Loucy (cell line): ENCODE measurements around the gene IFT81.
"Not testable (repeated sequence)": the region's sequence is repeated elsewhere in the genome, so short reads cannot be mapped to it uniquely, and the experiment has no call there.

Source experiments
- H2AFZ ChIP-seq: fragments of 200-600 bp; sonication (generic); 2 replicates; pipeline ENCODE4 v1.6.0; 2016; ENCODE audit warnings: antibody characterized with exemption, mild to moderate bottlenecking, low read length, moderate library complexity
- H3F3A ChIP-seq: fragments of 200-600 bp; 2 replicates; pipeline ENCODE4 v1.6.0; 2016; ENCODE audit warnings: antibody characterized with exemption, low read depth, mild to moderate bottlenecking
- H3K27me3 ChIP-seq: fragments of 200-600 bp; sonication (generic); 2 replicates; pipeline ENCODE4 v1.6.1; 2014; ENCODE audit warnings: low read length, mild to moderate bottlenecking; ENCODE audit not compliant: insufficient read depth, poor library complexity, severe bottlenecking
- H3K36me3 ChIP-seq: fragments of 200-600 bp; sonication (generic); 2 replicates; pipeline ENCODE4 v1.6.1; 2016; ENCODE audit warnings: low read length; ENCODE audit not compliant: insufficient read depth
- H3K4me1 ChIP-seq: fragments of 200-600 bp; sonication (generic); 2 replicates; pipeline ENCODE4 v1.5.1; 2014; ENCODE audit warnings: low read length, mild to moderate bottlenecking; ENCODE audit not compliant: insufficient read depth, poor library complexity, severe bottlenecking
- H3K4me2 ChIP-seq: fragments of 200-600 bp; sonication (generic); 2 replicates; pipeline ENCODE4 v1.6.0; 2014; ENCODE audit warnings: antibody characterized with exemption, low read length, low read depth, mild to moderate bottlenecking; ENCODE audit not compliant: poor library complexity, severe bottlenecking
- H3K4me3 ChIP-seq: fragments of 200-600 bp; sonication (generic); 2 replicates; pipeline ENCODE4 v1.5.1; 2014; ENCODE audit warnings: low read length, mild to moderate bottlenecking, mixed read lengths; ENCODE audit not compliant: poor library complexity, severe bottlenecking
- H3K79me2 ChIP-seq: fragments of 200-600 bp; sonication (generic); 2 replicates; pipeline ENCODE4 v1.6.1; 2014; ENCODE audit warnings: low read length; ENCODE audit not compliant: insufficient read depth
- H3K9ac ChIP-seq: fragments of 200-600 bp; sonication (generic); 2 replicates; pipeline ENCODE4 v1.6.0; 2014; ENCODE audit warnings: mild to moderate bottlenecking, low read depth, low read length, moderate library complexity; ENCODE audit not compliant: poor library complexity, severe bottlenecking
- H3K9me2 ChIP-seq: fragments of 200-600 bp; sonication (generic); replicated peaks from 2 replicates; pipeline ENCODE4 v1.6.1; 2016; ENCODE audit warnings: low read depth, low read length, mixed read lengths
- H3K9me3 ChIP-seq: fragments of 200-600 bp; sonication (generic); 2 replicates; pipeline ENCODE4 v1.6.1; 2014; ENCODE audit warnings: mild to moderate bottlenecking, antibody characterized with exemption, low read length, low read depth; ENCODE audit not compliant: insufficient read depth
- H4K20me1 ChIP-seq: fragments of 200-600 bp; sonication (generic); 2 replicates; pipeline ENCODE4 v1.6.0; 2014; ENCODE audit warnings: antibody characterized with exemption, low read length, mild to moderate bottlenecking; ENCODE audit not compliant: insufficient read depth, poor library complexity, severe bottlenecking
- EZH2phosphoT487 ChIP-seq: fragments of 200-600 bp; IDR thresholded peaks from 2 replicates; pipeline ENCODE4 v1.6.1; 2018; ENCODE audit warnings: antibody characterized with exemption, mild to moderate bottlenecking, moderate library complexity, borderline replicate concordance
- TF ChIP-seq, protein P1 (sequence below): fragments of 200-600 bp; sonication (generic); conservative IDR thresholded peaks from 2 replicates; pipeline ENCODE4 v1.5.1; 2014; ENCODE audit warnings: mild to moderate bottlenecking, antibody characterized with exemption, low read length

IFT81 gene

DNA sequence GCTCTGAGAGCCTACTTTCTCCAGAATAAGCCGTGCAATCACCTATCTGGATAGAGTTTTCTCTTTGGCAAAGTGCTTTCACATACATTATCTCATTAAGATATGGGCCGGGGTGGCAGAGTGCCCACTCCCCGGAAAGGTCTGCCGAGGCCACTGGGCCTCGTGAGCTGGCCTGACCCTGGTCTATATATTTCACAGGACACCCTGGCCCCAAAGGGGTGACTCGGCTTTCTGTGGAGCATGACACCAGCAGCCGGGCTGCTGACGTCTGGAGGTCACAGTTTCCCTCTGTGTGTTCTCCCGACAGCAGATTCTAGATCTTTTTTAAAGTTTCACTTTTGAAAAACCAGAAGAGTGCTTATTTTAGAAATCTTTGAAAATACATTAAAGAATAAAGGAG is 129.0 kb downstream of the IFT81 start:
- Histone ChIP-seq H3K9ac (no peak overlapping the region), H4K20me1 (no peaks in the 10 kb centered on the region), H3K9me3 (no peaks in the 10 kb centered on the region), H3K4me1 (no peaks in the 10 kb centered on the region), H3K4me2 (no peak overlapping the region), H3K4me3 (no peak overlapping the region), H3F3A (no peaks in the 10 kb centered on the region), H3K27me3 (no peaks in the 10 kb centered on the region), H3K79me2 (no peaks in the 10 kb centered on the region), H3K9me2 (no peaks in the 10 kb centered on the region), H2AFZ (no peak overlapping the region), H3K36me3 (no peaks in the 10 kb centered on the region)
- TF ChIP-seq, protein P1, sequence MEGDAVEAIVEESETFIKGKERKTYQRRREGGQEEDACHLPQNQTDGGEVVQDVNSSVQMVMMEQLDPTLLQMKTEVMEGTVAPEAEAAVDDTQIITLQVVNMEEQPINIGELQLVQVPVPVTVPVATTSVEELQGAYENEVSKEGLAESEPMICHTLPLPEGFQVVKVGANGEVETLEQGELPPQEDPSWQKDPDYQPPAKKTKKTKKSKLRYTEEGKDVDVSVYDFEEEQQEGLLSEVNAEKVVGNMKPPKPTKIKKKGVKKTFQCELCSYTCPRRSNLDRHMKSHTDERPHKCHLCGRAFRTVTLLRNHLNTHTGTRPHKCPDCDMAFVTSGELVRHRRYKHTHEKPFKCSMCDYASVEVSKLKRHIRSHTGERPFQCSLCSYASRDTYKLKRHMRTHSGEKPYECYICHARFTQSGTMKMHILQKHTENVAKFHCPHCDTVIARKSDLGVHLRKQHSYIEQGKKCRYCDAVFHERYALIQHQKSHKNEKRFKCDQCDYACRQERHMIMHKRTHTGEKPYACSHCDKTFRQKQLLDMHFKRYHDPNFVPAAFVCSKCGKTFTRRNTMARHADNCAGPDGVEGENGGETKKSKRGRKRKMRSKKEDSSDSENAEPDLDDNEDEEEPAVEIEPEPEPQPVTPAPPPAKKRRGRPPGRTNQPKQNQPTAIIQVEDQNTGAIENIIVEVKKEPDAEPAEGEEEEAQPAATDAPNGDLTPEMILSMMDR = no peak
- no peak for TF ChIP-seq EZH2phosphoT487

DNA sequence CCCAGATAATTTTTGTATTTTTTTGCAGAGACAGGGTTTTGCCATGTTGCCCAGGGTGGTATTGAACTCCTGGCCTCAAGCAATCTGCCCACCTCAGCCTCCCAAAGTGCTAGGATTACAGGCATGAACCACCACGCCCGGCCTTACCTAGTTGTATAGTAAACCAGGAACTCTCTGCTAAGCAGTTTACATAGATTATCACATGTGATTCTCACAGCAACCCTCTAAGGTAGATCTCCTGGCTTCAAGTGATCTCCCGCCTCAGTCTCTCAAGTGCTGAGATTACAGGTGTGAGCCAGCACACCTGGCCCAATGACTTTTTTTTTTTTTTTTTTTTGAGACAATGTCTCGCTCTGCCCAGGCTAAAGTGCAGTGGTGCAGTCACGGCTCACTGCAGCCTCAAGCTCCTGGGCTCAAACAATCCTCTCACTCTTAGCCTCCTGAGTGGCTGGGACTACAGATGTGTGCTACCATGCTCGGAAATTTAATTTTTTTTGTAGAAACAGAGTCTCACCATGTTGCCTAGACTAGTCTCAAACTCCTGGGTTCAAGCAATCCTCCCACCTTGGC is 130.9 kb downstream of the IFT81 start:
- H3F3A ChIP-seq = no peaks in the 10 kb centered on the region
- no peaks in the 10 kb centered on the region for H3K79me2 ChIP-seq
- no peaks in the 10 kb centered on the region for H3K27me3 ChIP-seq
- no peak overlapping the region for H3K4me3 ChIP-seq
- no peak overlapping the region for H3K4me2 ChIP-seq
- H3K9ac ChIP-seq = no peak overlapping the region
- H2AFZ ChIP-seq = no peak overlapping the region
- no peaks in the 10 kb centered on the region for H3K9me3 ChIP-seq
- no peaks in the 10 kb centered on the region for H3K9me2 ChIP-seq
- H3K36me3 ChIP-seq = no peaks in the 10 kb centered on the region
- no peaks in the 10 kb centered on the region for H4K20me1 ChIP-seq
- H3K4me1 ChIP-seq = no peaks in the 10 kb centered on the region
- TF ChIP-seq EZH2phosphoT487 = no peak
- TF ChIP-seq, protein P1 = no peak

DNA sequence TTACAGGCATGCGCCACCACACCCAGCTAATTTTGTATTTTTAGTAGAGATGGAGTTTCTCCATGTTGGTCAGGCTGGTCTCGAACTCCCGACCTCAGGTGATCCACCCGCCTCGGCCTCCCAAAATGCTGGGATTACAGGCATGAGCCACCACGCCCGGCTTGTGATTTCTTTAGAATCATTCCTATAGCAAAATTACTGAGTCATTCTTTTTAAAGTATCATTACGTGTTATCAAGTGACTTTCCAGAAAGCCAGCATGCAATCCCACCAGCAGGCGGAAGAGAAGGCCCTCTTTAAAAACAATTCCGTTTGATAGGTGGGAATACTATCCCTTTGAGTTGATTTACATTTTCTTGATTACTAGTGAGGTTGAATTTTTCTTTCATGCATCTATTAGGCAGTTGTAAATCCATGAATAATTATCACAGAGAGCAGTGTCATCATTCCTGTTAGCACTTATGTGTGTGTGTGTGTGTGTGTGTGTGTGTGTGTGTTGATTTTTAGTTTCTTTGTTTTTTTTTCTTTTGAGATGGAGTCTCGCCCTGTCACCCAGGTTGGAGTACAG is 131.8 kb downstream of the IFT81 start:
- not testable (repeated sequence) for H4K20me1 ChIP-seq, H3K4me3 ChIP-seq, H3K9me2 ChIP-seq, H3K27me3 ChIP-seq, H3K4me2 ChIP-seq, H3K36me3 ChIP-seq, H2AFZ ChIP-seq, H3K79me2 ChIP-seq, H3K9me3 ChIP-seq, H3F3A ChIP-seq, H3K9ac ChIP-seq, H3K4me1 ChIP-seq
